Measurements from ENCODE around the gene SMG5.

SMG5 gene

DNA sequence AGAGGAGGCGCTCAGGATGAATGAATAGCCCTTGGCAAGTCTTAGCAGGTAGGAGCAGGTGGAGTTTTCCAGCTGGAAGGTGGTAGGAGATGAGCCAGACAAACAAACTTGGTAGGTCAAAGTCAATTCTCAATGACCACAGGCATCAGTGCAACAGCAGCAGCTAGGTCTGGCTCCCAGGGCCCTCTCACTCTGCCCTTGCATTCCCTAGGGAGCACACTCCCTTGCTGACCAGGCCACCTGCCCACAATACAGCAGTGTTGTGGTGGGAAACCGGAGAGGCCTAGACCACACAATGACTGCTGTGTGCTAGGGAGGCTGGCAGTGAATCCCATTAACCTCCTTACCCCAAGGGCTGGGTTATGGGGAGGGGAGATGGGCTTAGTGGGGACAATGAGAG, 21.7 kb downstream of the SMG5 start:
- Histone ChIP-seq H3K27ac (ENCODE audit: low read length) (no peak overlapping the region), H3K36me3 (ENCODE audit: control insufficient read depth in 2 of 2, insufficient read depth in 2 of 2, low read length in 2 of 2) (peaks cover 74 to 81% of the 10 kb centered on the region in 2 donors), H3K9ac (ENCODE audit: low read length in 2 of 2) (no peak overlapping the region), H3K4me3 (ENCODE audit: low read length in 2 of 2) (no peak overlapping the region), H3K27me3 (ENCODE audit: control insufficient read depth in 1 of 2, insufficient read depth in 2 of 2, low read length in 2 of 2) (no peaks in the 10 kb centered on the region), H3K9me3 (ENCODE audit: control insufficient read depth in 2 of 2, low read length in 2 of 2) (no peaks in the 10 kb centered on the region), H3K4me1 (ENCODE audit: control insufficient read depth, insufficient read depth, low read length) (peaks cover 3% of the 10 kb centered on the region)

DNA sequence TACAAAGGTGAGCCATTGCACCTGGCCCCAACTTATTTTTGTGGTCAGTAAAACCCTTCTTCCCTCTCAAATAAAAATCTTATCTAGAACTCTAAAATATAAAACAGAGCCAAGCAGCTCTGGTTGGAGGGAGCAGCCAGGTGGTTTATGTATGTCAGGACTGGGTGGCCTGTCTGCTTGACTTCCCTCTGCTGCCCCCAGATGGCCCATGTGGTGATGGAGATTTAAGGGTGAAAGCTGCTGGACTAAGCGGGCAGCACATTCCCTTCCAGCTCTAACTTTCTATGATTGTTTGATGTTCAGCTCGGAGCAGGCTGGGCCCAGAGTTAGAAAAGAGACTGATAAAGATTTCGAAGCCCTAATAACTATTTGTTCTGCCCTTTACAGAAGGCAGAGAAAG, 22.8 kb downstream of the SMG5 start:
- Histone ChIP-seq H3K9me3 (ENCODE audit: control insufficient read depth in 2 of 2, low read length in 2 of 2) (no peaks in the 10 kb centered on the region), H3K36me3 (ENCODE audit: control insufficient read depth in 2 of 2, insufficient read depth in 2 of 2, low read length in 2 of 2) (peaks cover 70 to 72% of the 10 kb centered on the region in 2 donors), H3K27ac (ENCODE audit: low read length) (no peak overlapping the region), H3K27me3 (ENCODE audit: control insufficient read depth in 1 of 2, insufficient read depth in 2 of 2, low read length in 2 of 2) (no peaks in the 10 kb centered on the region), H3K4me1 (ENCODE audit: control insufficient read depth, insufficient read depth, low read length) (peaks cover 3% of the 10 kb centered on the region), H3K4me3 (ENCODE audit: low read length in 2 of 2) (no peak overlapping the region), H3K9ac (ENCODE audit: low read length in 2 of 2) (no peak overlapping the region)

DNA sequence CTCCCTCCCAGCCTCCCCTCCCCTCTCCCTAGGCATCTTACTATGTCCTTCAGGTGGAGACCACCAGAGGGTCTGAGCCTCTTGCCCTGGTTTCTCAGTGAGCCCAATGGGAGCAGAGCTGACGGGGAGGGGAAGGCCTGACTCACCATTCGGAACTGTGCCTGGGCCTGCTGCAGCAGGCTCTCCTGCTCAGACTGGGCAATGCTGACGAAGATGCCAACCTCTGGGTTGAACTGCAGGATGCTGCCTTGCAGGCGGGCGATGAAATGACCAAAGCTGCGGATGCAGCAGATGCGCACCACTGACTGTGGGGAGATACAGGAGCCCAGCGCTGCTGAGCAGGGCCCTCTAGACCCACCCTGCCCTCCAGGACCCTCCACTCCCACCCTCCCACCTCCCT, 23.8 kb downstream of the SMG5 start:
- no peaks in the 10 kb centered on the region for H3K27me3 ChIP-seq (ENCODE audit: control insufficient read depth in 1 of 2, insufficient read depth in 2 of 2, low read length in 2 of 2)
- no peak overlapping the region for H3K4me3 ChIP-seq (ENCODE audit: low read length in 2 of 2)
- H3K36me3 ChIP-seq (ENCODE audit: control insufficient read depth in 2 of 2, insufficient read depth in 2 of 2, low read length in 2 of 2) = peaks cover 68 to 72% of the 10 kb centered on the region in 2 donors
- H3K27ac ChIP-seq (ENCODE audit: low read length) = no peak overlapping the region
- H3K9ac ChIP-seq (ENCODE audit: low read length in 2 of 2) = no peak overlapping the region
- peaks cover 3% of the 10 kb centered on the region for H3K4me1 ChIP-seq (ENCODE audit: control insufficient read depth, insufficient read depth, low read length)
- H3K9me3 ChIP-seq (ENCODE audit: control insufficient read depth in 2 of 2, low read length in 2 of 2) = no peaks in the 10 kb centered on the region

DNA sequence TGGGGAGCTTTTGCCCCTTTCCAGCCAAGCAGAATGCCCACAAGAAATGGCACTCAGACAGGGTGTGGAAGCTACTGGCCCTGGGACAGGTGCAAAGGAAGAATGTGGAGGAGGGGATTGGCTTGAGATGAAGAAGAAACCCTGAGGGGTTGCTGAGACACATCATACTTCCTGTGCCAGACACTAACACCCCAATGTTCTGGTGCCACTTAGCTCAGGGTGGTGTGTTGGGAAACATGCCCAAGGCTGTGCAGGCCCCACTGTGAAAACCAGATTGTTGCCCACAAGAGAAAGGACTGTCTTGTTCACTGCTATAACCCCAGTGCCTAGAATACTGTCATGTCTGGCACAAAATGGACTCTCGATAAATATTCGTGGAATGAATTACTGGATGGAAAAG, 24.9 kb downstream of the SMG5 start:
- H3K36me3 ChIP-seq (ENCODE audit: control insufficient read depth in 2 of 2, insufficient read depth in 2 of 2, low read length in 2 of 2) = peaks cover 68 to 71% of the 10 kb centered on the region in 2 donors
- H3K4me3 ChIP-seq (ENCODE audit: low read length in 2 of 2) = no peak overlapping the region
- no peaks in the 10 kb centered on the region for H3K9me3 ChIP-seq (ENCODE audit: control insufficient read depth in 2 of 2, low read length in 2 of 2)
- H3K27ac ChIP-seq (ENCODE audit: low read length) = no peak overlapping the region
- H3K4me1 ChIP-seq (ENCODE audit: control insufficient read depth, insufficient read depth, low read length) = peaks cover 3% of the 10 kb centered on the region
- H3K27me3 ChIP-seq (ENCODE audit: control insufficient read depth in 1 of 2, insufficient read depth in 2 of 2, low read length in 2 of 2) = no peaks in the 10 kb centered on the region
- H3K9ac ChIP-seq (ENCODE audit: low read length in 2 of 2) = no peak overlapping the region

DNA sequence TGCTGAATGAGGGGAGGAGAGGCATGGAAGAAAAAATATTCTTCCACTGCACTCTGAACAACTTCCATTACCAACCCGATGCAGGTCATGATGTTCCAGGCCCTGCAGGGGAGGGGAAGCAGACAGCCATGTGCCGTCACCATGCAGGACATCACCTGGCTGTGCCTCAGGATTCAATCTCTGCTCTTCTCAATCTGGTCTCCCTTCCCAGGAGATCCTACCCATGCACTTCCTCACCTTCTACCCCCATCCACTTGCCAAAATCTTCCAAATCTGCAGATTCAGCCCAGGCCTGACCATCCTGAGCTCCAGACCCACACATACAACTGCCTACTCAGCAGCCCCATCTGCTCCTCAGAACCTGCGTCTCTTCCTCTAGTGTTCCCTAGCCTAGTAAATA, 29.0 kb downstream of the SMG5 start:
- Histone ChIP-seq H3K36me3 (ENCODE audit: control insufficient read depth in 2 of 2, insufficient read depth in 2 of 2, low read length in 2 of 2) (peaks cover 64 to 66% of the 10 kb centered on the region in 2 donors), H3K4me1 (ENCODE audit: control insufficient read depth, insufficient read depth, low read length) (peaks cover 2% of the 10 kb centered on the region), H3K27me3 (ENCODE audit: control insufficient read depth in 1 of 2, insufficient read depth in 2 of 2, low read length in 2 of 2) (no peaks in the 10 kb centered on the region), H3K27ac (ENCODE audit: low read length) (no peak overlapping the region), H3K9ac (ENCODE audit: low read length in 2 of 2) (no peak overlapping the region), H3K4me3 (ENCODE audit: low read length in 2 of 2) (no peak overlapping the region), H3K9me3 (ENCODE audit: control insufficient read depth in 2 of 2, low read length in 2 of 2) (no peaks in the 10 kb centered on the region)

DNA sequence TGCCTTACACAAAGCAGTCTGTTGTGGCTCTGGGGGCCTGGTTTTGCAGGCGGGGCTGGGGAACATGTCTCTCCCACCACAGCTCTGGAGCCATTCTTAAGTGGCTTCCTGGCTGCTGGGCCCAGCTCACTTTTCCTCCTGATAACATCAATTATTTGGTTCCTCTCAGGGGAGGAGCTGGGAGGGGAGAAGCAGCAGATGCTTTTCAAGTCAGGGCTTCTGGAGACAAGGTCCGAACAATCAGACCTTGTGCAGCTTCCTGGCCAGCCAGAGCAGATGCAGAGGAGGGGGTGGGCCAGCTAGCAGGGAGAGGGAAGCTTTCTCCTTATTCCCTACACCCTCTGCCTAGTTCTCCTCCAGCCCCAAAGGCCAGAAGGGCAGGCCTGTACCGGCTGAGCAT, 31.1 kb downstream of the SMG5 start:
- peaks cover 46 to 51% of the 10 kb centered on the region in 2 donors for H3K36me3 ChIP-seq (ENCODE audit: control insufficient read depth in 2 of 2, insufficient read depth in 2 of 2, low read length in 2 of 2)
- no peak overlapping the region for H3K9ac ChIP-seq (ENCODE audit: low read length in 2 of 2)
- H3K27ac ChIP-seq (ENCODE audit: low read length) = no peak overlapping the region
- H3K9me3 ChIP-seq (ENCODE audit: control insufficient read depth in 2 of 2, low read length in 2 of 2) = no peaks in the 10 kb centered on the region
- peaks cover 4 to 7% of the 10 kb centered on the region in 2 donors for H3K27me3 ChIP-seq (ENCODE audit: control insufficient read depth in 1 of 2, insufficient read depth in 2 of 2, low read length in 2 of 2)
- H3K4me3 ChIP-seq (ENCODE audit: low read length in 2 of 2) = no peak overlapping the region
- H3K4me1 ChIP-seq (ENCODE audit: control insufficient read depth, insufficient read depth, low read length) = peaks cover 17% of the 10 kb centered on the region

DNA sequence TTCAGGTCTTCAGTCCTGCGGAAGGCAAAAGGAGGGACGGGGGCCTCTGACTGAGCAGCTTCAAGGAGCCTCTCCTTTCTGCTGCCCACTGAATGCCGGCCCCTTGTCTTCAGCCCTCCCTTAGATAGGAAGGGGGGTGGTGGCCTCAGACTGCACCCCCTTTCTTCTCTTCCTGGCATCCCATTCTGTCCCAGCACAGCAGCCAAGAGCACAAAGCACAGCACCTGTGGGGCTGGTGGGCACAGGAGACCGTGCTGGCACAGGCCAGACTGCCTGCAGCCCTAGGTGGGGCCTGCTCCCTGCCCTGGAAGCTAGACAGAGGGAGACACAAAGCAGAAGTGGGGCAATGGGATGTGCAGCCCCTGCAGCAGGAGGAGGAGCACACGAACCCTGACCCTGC, 33.0 kb downstream of the SMG5 start:
- no peak overlapping the region for H3K9ac ChIP-seq (ENCODE audit: low read length in 2 of 2)
- peaks cover 39 to 44% of the 10 kb centered on the region in 2 donors for H3K36me3 ChIP-seq (ENCODE audit: control insufficient read depth in 2 of 2, insufficient read depth in 2 of 2, low read length in 2 of 2)
- H3K9me3 ChIP-seq (ENCODE audit: control insufficient read depth in 2 of 2, low read length in 2 of 2) = no peaks in the 10 kb centered on the region
- peaks cover 32% of the 10 kb centered on the region for H3K4me1 ChIP-seq (ENCODE audit: control insufficient read depth, insufficient read depth, low read length)
- no peak overlapping the region for H3K27ac ChIP-seq (ENCODE audit: low read length)
- H3K4me3 ChIP-seq (ENCODE audit: low read length in 2 of 2) = no peak overlapping the region
- peaks cover 20 to 26% of the 10 kb centered on the region in 2 donors for H3K27me3 ChIP-seq (ENCODE audit: control insufficient read depth in 1 of 2, insufficient read depth in 2 of 2, low read length in 2 of 2)

DNA sequence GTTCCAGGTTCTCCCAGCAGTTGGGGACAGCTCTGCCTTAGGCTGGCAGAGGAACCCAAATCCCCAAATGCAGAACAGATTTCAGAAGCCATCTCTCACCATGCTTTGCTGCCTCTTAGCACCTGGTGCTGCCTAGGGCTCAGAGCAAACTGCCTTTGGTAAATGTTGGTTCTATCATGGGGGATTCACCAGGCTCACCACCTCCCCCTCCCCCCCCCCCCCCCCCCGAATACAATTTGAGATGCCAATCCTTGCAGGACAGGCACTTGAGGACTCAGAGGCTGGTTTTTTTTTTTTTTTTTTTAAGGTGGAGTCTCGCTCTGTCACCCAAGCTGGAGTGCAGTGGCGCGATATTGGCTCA, 34.3 kb downstream of the SMG5 start:
- H3K9ac ChIP-seq (ENCODE audit: low read length in 2 of 2) = no peak overlapping the region
- no peak overlapping the region for H3K27ac ChIP-seq (ENCODE audit: low read length)
- peaks cover 32% of the 10 kb centered on the region for H3K4me1 ChIP-seq (ENCODE audit: control insufficient read depth, insufficient read depth, low read length)
- peaks cover 31 to 36% of the 10 kb centered on the region in 2 donors for H3K36me3 ChIP-seq (ENCODE audit: control insufficient read depth in 2 of 2, insufficient read depth in 2 of 2, low read length in 2 of 2)
- no peaks in the 10 kb centered on the region for H3K9me3 ChIP-seq (ENCODE audit: control insufficient read depth in 2 of 2, low read length in 2 of 2)
- no peak overlapping the region for H3K4me3 ChIP-seq (ENCODE audit: low read length in 2 of 2)
- peaks cover 22 to 32% of the 10 kb centered on the region in 2 donors for H3K27me3 ChIP-seq (ENCODE audit: control insufficient read depth in 1 of 2, insufficient read depth in 2 of 2, low read length in 2 of 2)

DNA sequence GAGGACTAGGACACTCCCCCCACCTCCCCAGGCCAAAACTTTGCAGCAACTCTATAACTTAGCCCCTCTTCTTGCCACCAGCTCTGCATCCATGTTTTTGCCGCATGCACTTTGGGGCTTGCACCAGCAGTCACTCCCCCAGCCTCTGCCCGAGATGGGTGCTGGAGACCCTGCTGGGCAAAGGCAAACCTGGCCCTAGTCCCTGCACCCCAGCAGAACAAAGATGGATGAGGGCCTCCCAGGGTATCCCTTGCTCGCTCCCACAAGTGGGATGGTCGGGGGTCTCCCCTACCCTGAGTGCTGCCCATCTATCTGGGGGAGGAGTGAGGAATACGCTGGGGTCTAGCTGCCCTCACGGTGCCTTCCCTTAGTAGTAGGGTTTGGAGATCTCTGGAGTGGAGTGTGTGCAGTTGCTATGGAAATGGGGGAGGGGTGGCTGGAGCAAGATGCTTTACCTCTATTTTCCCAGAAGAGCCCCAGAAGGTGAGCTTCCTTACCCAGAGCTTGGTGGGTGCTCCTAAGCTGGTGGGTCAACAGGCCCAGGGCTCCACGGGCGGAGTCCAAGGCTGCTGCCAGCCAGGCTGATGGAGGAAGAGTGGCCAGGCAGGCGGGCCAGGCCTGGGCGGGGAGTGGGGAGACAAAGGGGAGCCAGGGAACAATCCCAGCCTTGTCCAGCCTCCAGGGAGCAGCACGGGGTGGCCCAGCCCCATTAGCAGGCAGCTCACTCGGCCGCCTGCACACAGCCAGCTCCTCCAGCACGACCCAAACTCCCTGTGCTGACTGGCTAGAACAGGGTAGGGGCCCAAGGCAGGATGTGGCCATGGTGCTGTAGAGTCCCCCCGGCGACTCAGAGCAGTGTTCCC, 34.9 kb downstream of the SMG5 start, which contains the start of gene PAQR6:
TSS of gene PAQR6 (minus strand) at position 597 of the 863 bp plus-strand sequence. CDS start 1,325 bp downstream, outside the sequence.
- H3K4me1 ChIP-seq (ENCODE audit: control insufficient read depth, insufficient read depth, low read length) = peaks cover 32% of the 10 kb centered on the region
- peak within 1 kb of the TSS in 1 of 2 donors; percentile 15 for H3K4me3 ChIP-seq (ENCODE audit: low read length in 2 of 2)
- no peak within 1 kb of the TSS for H3K9ac ChIP-seq (ENCODE audit: low read length in 2 of 2)
- peaks cover 24 to 30% of the 10 kb centered on the region in 2 donors for H3K36me3 ChIP-seq (ENCODE audit: control insufficient read depth in 2 of 2, insufficient read depth in 2 of 2, low read length in 2 of 2)
- no peak within 1 kb of the TSS for H3K27ac ChIP-seq (ENCODE audit: low read length)
- no peaks in the 10 kb centered on the region for H3K9me3 ChIP-seq (ENCODE audit: control insufficient read depth in 2 of 2, low read length in 2 of 2)
- H3K27me3 ChIP-seq (ENCODE audit: control insufficient read depth in 1 of 2, insufficient read depth in 2 of 2, low read length in 2 of 2) = peaks cover 22 to 32% of the 10 kb centered on the region in 2 donors

DNA sequence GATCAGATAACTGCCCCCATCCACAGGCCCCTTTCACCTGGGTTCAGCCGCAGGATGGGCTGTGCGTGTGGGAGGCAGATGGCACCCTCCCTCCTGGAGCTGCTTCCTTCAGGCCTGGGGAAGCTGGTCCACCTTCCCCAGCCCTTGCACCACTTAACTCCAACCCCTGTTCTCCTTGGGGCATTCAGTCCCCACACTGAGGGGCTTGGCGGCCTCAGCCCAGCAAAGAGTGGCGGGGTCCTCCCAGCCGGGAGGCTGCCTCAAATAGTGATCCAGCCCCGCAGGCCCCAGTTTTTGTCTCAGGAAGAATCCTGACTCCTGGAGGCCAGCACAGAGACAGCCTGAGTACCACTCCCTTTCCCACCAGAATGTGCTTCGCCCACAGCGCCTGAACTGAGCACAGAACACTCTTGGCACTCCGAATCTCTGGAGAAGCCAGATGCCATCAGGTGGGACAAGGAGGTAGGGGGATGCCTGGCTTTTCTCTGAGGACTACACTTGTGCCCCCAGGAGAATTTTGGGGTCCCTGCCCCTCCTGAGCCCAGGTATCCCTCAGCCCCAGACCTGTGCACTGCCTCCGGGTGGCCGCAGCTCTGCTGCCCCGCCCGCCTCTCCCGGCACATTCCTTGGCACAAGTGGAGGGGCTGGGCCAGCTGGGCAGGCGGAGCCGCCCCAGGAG, 35.7 kb downstream of the SMG5 start:
- Histone ChIP-seq H3K4me3 (ENCODE audit: low read length in 2 of 2) (peak overlapping the region in 1 of 2 donors; percentile 15), H3K9ac (ENCODE audit: low read length in 2 of 2) (no peak overlapping the region), H3K9me3 (ENCODE audit: control insufficient read depth in 2 of 2, low read length in 2 of 2) (no peaks in the 10 kb centered on the region), H3K4me1 (ENCODE audit: control insufficient read depth, insufficient read depth, low read length) (peaks cover 32% of the 10 kb centered on the region), H3K27ac (ENCODE audit: low read length) (no peak overlapping the region), H3K27me3 (ENCODE audit: control insufficient read depth in 1 of 2, insufficient read depth in 2 of 2, low read length in 2 of 2) (peaks cover 22 to 32% of the 10 kb centered on the region in 2 donors), H3K36me3 (ENCODE audit: control insufficient read depth in 2 of 2, insufficient read depth in 2 of 2, low read length in 2 of 2) (peaks cover 17 to 25% of the 10 kb centered on the region in 2 donors)

All from stomach smooth muscle (tissue), 2 donors.